GM12891 (cell line): ENCODE data around the gene PTPRQ.

Experiments
- POLR2A ChIP-seq: IDR thresholded peaks from 2 replicates; pipeline ENCODE4 v1.6.1; 2011; ENCODE audit warnings: low read depth, low read length, control low read depth
- TAF1 ChIP-seq: IDR thresholded peaks from 2 replicates; pipeline ENCODE4 v1.6.1; 2011; ENCODE audit warnings: low read depth, low read length, control low read depth

DNA sequence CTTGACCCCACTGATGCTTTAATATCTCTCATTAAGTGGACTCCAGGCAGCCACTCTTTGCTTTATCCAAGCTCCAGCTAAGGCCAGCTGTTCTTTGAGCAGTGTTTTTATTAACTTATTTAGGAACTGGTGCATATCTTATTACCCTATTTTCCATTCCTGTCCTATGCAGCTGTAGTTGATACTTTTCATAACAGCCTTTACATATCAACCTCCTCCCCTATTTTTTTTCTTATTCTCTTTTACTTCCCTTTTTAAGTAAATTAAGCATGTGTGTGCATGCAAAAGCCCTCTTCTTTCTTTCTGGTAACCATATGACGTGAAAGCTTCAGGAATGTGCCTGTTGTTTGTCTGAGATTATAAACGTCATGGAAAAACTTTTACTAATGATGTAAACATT lies 121.2 kb downstream of the PTPRQ start:
- TF ChIP-seq TAF1 (no peak), POLR2A (no peak)
